ENCODE measurements around the gene CYP2S1. TPM values are rescaled to one million over a fixed set of nuclear protein-coding genes. Genes with fewer than 3 reads are reported as not detected.

Gene CYP2S1
- total and polyA plus RNA-seq, 9 of the 15 experiments (the other 6 are each of a cell fraction or from before 2014, with no cell fraction given): 0.07 to 1.9 (median 0.41) TPM

DNA sequence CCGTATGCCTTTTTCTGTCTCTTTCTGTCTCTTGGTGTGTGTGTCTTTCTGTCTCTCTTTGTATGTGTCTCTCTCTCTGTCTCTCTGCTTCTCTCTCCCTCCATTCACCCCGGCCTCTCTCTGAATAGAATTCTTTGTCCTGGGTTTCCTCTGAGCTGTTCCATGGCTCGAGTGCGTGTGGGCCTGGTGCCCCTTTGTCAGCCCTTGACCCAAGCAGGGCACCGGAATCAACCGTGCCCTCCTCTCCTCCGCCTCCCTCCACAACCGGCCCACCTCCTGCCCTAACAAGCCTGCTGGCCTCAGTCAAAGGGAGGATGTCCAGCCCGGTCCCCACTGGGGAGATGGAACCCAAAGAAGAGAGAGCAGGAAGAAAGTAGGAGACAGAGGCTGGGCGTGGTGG lies 29.2 kb downstream of the CYP2S1 start (continued):
- no peak for TF ChIP-seq SMAD4 (CRISPR knock-in tag; conservative IDR thresholded peaks at IDR 0.05)

- H3K9me1 ChIP-seq (ENCODE audit: control insufficient read depth, insufficient read depth, low read length): no peaks in the 10 kb centered on the region
- H3K27me3 ChIP-seq (ENCODE audit: control insufficient read depth in 2 of 2, insufficient read depth in 2 of 2, low read length in 2 of 2): peaks cover 0 to 12% of the 10 kb centered on the region in 2 experiments; a peak in 3 of 5 replicates
- H3K36me3 ChIP-seq (ENCODE audit: control insufficient read depth, insufficient read depth, low read length): no peaks in the 10 kb centered on the region
- H3K27ac ChIP-seq (ENCODE audit: extremely low read depth, low read depth, low read length): peak overlapping the region; percentile 23; the same call in 1 of the 3 replicates
- 49% methylated on average over 7 of the region's 8 CpGs for WGBS (ENCODE audit: insufficient coverage, low coverage, missing lambda C conversion rate)
- no TSS peak for BruUV-seq (replicated peaks)
- H3K9ac ChIP-seq (ENCODE audit: insufficient read depth in 1 of 2, low read depth in 2 of 2, low read length in 2 of 2): peak overlapping the region in 1 of 2 experiments; percentile 33; a peak in 1 of 4 replicates
- DNase-seq (ENCODE audit: extremely low read depth in 1 of 4, low spot score in 3 of 4) (no peak), FAIRE-seq (no peak), ATAC-seq (no peak)
- no peak overlapping the region for H3K4me3 ChIP-seq
- H4K20me1 ChIP-seq (replicated peaks; ENCODE audit: control insufficient read depth, insufficient read depth, low read length): no peaks in the 10 kb centered on the region
- ChIA-PET POLR2A (no interaction called here), CTCF (ENCODE audit: low intra/inter-chr PET ratio) (no interaction called here)
- in situ Hi-C loops (cut with MboI): no loop called here
- no peaks in the 10 kb centered on the region for H3K9me3 ChIP-seq (replicated peaks; ENCODE audit: control insufficient read depth, insufficient read depth, low read depth, low read length)
- H3K79me2 ChIP-seq (ENCODE audit: control insufficient read depth, insufficient read depth, low read length): no peaks in the 10 kb centered on the region
- intact Hi-C loops (cut with micrococcal nuclease): no loop called here
- H3K4me2 ChIP-seq (ENCODE audit: insufficient read depth, low read length): no peak overlapping the region
- peaks cover 34 to 52% of the 10 kb centered on the region in 2 experiments for H3K4me1 ChIP-seq (replicated peaks in 1 of 2; ENCODE audit: control insufficient read depth in 2 of 2, insufficient read depth in 2 of 2, low read length in 2 of 2)
- H2AFZ ChIP-seq (ENCODE audit: low read depth, low read length): 0 out of 2 replicates have a peak overlapping the region, but pooled peaks have one; percentile 7
- TF ChIP-seq CREB1 (IDR thresholded peaks at IDR 0.05): no peak
- no peak for TF ChIP-seq CREB1 (CRISPR knock-in tag; IDR thresholded peaks at IDR 0.05)
- TF ChIP-seq SMARCA4 (IDR thresholded peaks at IDR 0.05): 0 out of 2 replicates have a peak, but pooled peaks have one; percentile 32
- TF ChIP-seq ZNF764 (CRISPR knock-in tag; IDR thresholded peaks at IDR 0.05; ENCODE audit: low read depth): no peak
- peak; percentile 52; the same call in 1 of the 2 replicates for TF ChIP-seq JUN (IDR thresholded peaks at IDR 0.05; ENCODE audit: borderline replicate concordance, low read depth, low read length)
- no peak for TF ChIP-seq JUN (CRISPR knock-in tag; IDR thresholded peaks at IDR 0.05; ENCODE audit: borderline replicate concordance)
- no peak for TF ChIP-seq ZNF551 (CRISPR knock-in tag; IDR thresholded peaks at IDR 0.05)
- TF ChIP-seq RCOR1 (IDR thresholded peaks at IDR 0.05; ENCODE audit: borderline replicate concordance in 1 of 2, low read depth in 2 of 2, low read length in 2 of 2): no peak
- no peak for TF ChIP-seq ZNF212 (CRISPR knock-in tag; IDR thresholded peaks at IDR 0.05)
- TF ChIP-seq SUPT5H (IDR thresholded peaks at IDR 0.05): no peak
- TF ChIP-seq ETV1 (tag; conservative IDR thresholded peaks at IDR 0.05; ENCODE audit: low read depth): no peak
- TF ChIP-seq CBX5 (IDR thresholded peaks at IDR 0.05; ENCODE audit: borderline replicate concordance, low read depth): no peak
- no peak for TF ChIP-seq CEBPB (tag; IDR thresholded peaks at IDR 0.05)
- no peak for TF ChIP-seq ARID1B (IDR thresholded peaks at IDR 0.05)
- TF ChIP-seq PYGO2 (tag; IDR thresholded peaks at IDR 0.05): no peak
- no peak for TF ChIP-seq SIN3A (IDR thresholded peaks at IDR 0.05; ENCODE audit: borderline replicate concordance in 2 of 2, control insufficient read depth in 1 of 2, low read depth in 2 of 2, low read length in 2 of 2)
- no peak for TF ChIP-seq ZNF395 (CRISPR knock-in tag; IDR thresholded peaks at IDR 0.05)
- TF ChIP-seq POLR3G (IDR thresholded peaks at IDR 0.05; ENCODE audit: extremely low read depth, insufficient read length, insufficient replicate concordance): no peak
- no peak for TF ChIP-seq ZNF830 (CRISPR knock-in tag; IDR thresholded peaks at IDR 0.05)
- TF ChIP-seq L3MBTL2 (IDR thresholded peaks at IDR 0.05): no peak
- no peak for TF ChIP-seq ARID2 (IDR thresholded peaks at IDR 0.05)
Observed at GRCh38 chr19:41223431-41224234, 30.6 kb downstream of the CYP2S1 start.
